Measurements from ENCODE around the gene ADCY2.

Gene ADCY2

DNA sequence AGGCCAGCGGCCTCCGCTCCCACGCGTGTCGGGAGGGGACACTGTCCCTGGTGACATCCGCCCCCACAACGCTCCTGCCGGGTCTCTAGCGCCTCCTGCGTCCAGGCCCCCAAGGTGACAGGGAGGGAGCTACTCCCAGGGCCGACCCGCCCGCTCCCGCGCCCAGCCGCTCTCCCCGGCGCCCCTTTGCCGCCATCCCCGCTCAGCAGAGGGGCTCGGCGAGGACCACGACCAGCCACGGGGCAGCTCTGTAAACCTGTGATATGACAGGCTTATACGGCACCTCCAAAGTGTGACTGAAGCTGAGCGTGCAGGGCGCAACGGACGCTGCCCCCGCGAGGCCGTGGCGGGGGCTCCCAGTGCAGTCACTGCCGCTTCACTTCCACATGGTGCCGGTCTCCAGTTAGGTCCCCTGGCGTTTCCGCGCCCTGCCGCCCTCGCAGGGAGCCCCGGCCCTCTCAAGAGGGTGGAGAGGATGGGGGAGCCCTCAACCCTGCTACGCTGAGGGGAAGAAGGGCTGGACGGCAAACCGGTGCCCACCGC, 978 bp upstream of the ADCY2 start:
- no peaks in the 10 kb centered on the region for H3K9me3 ChIP-seq (ENCODE audit: control insufficient read depth, insufficient read depth, low read depth, low read length)
- TF ChIP-seq SCRT1 (tag by site-specific recombination; IDR thresholded peaks at IDR 0.05; ENCODE audit: borderline replicate concordance) (no peak), SP3 (tag by site-specific recombination; IDR thresholded peaks at IDR 0.05) (no peak), ZNF174 (tag by site-specific recombination; IDR thresholded peaks at IDR 0.05) (no peak), ZNF350 (tag by site-specific recombination; IDR thresholded peaks at IDR 0.05) (no peak), ZIC2 (tag by site-specific recombination; IDR thresholded peaks at IDR 0.05) (no peak), ZNF140 (tag by site-specific recombination; IDR thresholded peaks at IDR 0.05) (no peak), ZNF747 (tag by site-specific recombination; IDR thresholded peaks at IDR 0.05) (no peak), KLF7 (tag by site-specific recombination; IDR thresholded peaks at IDR 0.05; ENCODE audit: borderline replicate concordance) (no peak), ZNF785 (tag by site-specific recombination; IDR thresholded peaks at IDR 0.05) (no peak), ZFP37 (tag by site-specific recombination; IDR thresholded peaks at IDR 0.05) (no peak), ZSCAN30 (tag by site-specific recombination; IDR thresholded peaks at IDR 0.05) (no peak)
- TF ChIP-seq, protein P1, sequence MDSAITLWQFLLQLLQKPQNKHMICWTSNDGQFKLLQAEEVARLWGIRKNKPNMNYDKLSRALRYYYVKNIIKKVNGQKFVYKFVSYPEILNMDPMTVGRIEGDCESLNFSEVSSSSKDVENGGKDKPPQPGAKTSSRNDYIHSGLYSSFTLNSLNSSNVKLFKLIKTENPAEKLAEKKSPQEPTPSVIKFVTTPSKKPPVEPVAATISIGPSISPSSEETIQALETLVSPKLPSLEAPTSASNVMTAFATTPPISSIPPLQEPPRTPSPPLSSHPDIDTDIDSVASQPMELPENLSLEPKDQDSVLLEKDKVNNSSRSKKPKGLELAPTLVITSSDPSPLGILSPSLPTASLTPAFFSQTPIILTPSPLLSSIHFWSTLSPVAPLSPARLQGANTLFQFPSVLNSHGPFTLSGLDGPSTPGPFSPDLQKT (IDR thresholded peaks at IDR 0.05; ENCODE audit: borderline replicate concordance, low read depth, low read length): no peak
- ChIA-PET CTCF (interaction anchor here (0.8 kb wide), 1 partner anchor 10 kb away, joined by 3 read pairs; no protein-coding TSS in a partner anchor), POLR2A (no interaction called here)
- H3K36me3 ChIP-seq (ENCODE audit: control insufficient read depth in 2 of 2, insufficient read depth in 1 of 2, low read length in 2 of 2): no peaks in the 10 kb centered on the region
- no peak overlapping the region for H3K4me3 ChIP-seq (ENCODE audit: low read depth, low read length)
- H3K4me1 ChIP-seq (ENCODE audit: control insufficient read depth, insufficient read depth, low read length): peaks cover 2% of the 10 kb centered on the region; the same call in 1 of the 2 replicates
- H3K27ac ChIP-seq (ENCODE audit: extremely low read depth, low read depth, low read length): no peak overlapping the region

DNA sequence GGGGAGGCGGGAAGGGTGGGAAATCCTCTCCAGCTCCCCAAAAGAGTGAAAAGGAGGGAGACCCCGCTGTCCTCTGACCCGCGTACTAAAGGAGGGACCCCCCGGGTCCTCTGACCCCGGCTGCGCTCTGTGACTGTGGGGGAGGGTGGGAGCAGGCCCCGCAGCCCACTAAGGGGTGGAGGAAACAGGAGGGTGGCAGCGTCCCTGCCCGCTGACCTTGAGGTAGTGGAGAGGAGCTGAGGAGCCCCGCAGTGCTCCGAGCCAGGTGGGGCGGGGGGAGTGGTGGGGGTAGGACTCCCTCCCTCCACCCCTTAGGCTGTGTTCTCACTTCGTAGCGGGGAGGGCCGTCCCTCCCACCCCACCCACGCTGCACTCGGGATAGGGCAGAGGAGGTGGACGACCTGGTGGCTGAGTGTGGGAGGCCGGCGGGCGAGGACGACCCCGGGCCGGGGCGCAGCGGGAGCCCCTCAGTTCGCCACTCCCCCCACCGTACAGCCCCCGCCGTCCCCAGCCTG, 449 bp upstream of the ADCY2 start:
- H3K4me1 ChIP-seq (ENCODE audit: control insufficient read depth, insufficient read depth, low read length): peaks cover 2% of the 10 kb centered on the region; the same call in 1 of the 2 replicates
- POLR2A ChIA-PET: no interaction called here
- CTCF ChIA-PET: interaction anchor here (0.8 to 2.2 kb wide), 3 partner anchors 10 to 360 kb away, joined by 3 to 5 read pairs (median 3); no protein-coding TSS in a partner anchor
- H3K36me3 ChIP-seq (ENCODE audit: control insufficient read depth in 2 of 2, insufficient read depth in 1 of 2, low read length in 2 of 2): no peaks in the 10 kb centered on the region
- peak overlapping the region; percentile 68 for H3K4me3 ChIP-seq (ENCODE audit: low read depth, low read length)
- no peaks in the 10 kb centered on the region for H3K9me3 ChIP-seq (ENCODE audit: control insufficient read depth, insufficient read depth, low read depth, low read length)
- no peak overlapping the region for H3K27ac ChIP-seq (ENCODE audit: extremely low read depth, low read depth, low read length)
- TF ChIP-seq, protein P2, sequence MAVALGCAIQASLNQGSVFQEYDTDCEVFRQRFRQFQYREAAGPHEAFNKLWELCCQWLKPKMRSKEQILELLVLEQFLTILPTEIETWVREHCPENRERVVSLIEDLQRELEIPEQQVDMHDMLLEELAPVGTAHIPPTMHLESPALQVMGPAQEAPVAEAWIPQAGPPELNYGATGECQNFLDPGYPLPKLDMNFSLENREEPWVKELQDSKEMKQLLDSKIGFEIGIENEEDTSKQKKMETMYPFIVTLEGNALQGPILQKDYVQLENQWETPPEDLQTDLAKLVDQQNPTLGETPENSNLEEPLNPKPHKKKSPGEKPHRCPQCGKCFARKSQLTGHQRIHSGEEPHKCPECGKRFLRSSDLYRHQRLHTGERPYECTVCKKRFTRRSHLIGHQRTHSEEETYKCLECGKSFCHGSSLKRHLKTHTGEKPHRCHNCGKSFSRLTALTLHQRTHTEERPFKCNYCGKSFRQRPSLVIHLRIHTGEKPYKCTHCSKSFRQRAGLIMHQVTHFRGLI (tag by site-specific recombination; IDR thresholded peaks at IDR 0.05): no peak
- TF ChIP-seq PRDM1 (tag by site-specific recombination; IDR thresholded peaks at IDR 0.05) (no peak), GLIS2 (tag by site-specific recombination; IDR thresholded peaks at IDR 0.05) (peak; percentile 39), ZNF157 (tag by site-specific recombination; IDR thresholded peaks at IDR 0.05) (no peak), ZBTB8A (tag by site-specific recombination; IDR thresholded peaks at IDR 0.05) (no peak), ZNF791 (tag by site-specific recombination; IDR thresholded peaks at IDR 0.05) (no peak), ZFHX2 (tag by site-specific recombination; conservative IDR thresholded peaks at IDR 0.05) (peak; percentile 76), ZNF629 (tag by site-specific recombination; IDR thresholded peaks at IDR 0.05) (no peak), SP3 (tag by site-specific recombination; IDR thresholded peaks at IDR 0.05) (peak; percentile 22; the same call in 1 of the 2 replicates), YY2 (tag by site-specific recombination; IDR thresholded peaks at IDR 0.05) (no peak), SETDB1 (IDR thresholded peaks at IDR 0.05; ENCODE audit: insufficient read length, low read length) (no peak), ZNF76 (tag by site-specific recombination; IDR thresholded peaks at IDR 0.05; ENCODE audit: borderline replicate concordance, low read depth) (no peak)
- TF ChIP-seq, protein P3, sequence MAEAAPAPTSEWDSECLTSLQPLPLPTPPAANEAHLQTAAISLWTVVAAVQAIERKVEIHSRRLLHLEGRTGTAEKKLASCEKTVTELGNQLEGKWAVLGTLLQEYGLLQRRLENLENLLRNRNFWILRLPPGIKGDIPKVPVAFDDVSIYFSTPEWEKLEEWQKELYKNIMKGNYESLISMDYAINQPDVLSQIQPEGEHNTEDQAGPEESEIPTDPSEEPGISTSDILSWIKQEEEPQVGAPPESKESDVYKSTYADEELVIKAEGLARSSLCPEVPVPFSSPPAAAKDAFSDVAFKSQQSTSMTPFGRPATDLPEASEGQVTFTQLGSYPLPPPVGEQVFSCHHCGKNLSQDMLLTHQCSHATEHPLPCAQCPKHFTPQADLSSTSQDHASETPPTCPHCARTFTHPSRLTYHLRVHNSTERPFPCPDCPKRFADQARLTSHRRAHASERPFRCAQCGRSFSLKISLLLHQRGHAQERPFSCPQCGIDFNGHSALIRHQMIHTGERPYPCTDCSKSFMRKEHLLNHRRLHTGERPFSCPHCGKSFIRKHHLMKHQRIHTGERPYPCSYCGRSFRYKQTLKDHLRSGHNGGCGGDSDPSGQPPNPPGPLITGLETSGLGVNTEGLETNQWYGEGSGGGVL (tag by site-specific recombination; IDR thresholded peaks at IDR 0.05): peak; percentile 35; the same call in 1 of the 2 replicates
- TF ChIP-seq, protein P4, sequence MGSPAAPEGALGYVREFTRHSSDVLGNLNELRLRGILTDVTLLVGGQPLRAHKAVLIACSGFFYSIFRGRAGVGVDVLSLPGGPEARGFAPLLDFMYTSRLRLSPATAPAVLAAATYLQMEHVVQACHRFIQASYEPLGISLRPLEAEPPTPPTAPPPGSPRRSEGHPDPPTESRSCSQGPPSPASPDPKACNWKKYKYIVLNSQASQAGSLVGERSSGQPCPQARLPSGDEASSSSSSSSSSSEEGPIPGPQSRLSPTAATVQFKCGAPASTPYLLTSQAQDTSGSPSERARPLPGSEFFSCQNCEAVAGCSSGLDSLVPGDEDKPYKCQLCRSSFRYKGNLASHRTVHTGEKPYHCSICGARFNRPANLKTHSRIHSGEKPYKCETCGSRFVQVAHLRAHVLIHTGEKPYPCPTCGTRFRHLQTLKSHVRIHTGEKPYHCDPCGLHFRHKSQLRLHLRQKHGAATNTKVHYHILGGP (tag by site-specific recombination; IDR thresholded peaks at IDR 0.05): no peak

Measured in HEK293 (cell line).